ENCODE results near the gene ASPSCR1. TPM values are rescaled to one million over a fixed set of nuclear protein-coding genes. Genes with fewer than 3 reads are reported as not detected.

The ASPSCR1 gene
- total and polyA plus RNA-seq, 2 of the 13 experiments (the other 11 are each of a cell fraction or from before 2014, with no cell fraction given): 274 to 314 TPM

GRCh38 chr17:82001571-82002056 is 24.2 kb downstream of the ASPSCR1 start (continued):
- TF ChIP-seq ZNF318 (CRISPR knock-in tag; IDR thresholded peaks at IDR 0.05) (no peak), ZNF878 (CRISPR knock-in tag; IDR thresholded peaks at IDR 0.05) (no peak), ISX (CRISPR knock-in tag; conservative IDR thresholded peaks at IDR 0.05) (no peak), ZNF652 (CRISPR knock-in tag; IDR thresholded peaks at IDR 0.05; ENCODE audit: borderline replicate concordance, low read depth) (no peak), TARDBP (CRISPR knock-in tag; IDR thresholded peaks at IDR 0.05) (no peak), PITX1 (CRISPR knock-in tag; IDR thresholded peaks at IDR 0.05) (no peak), EED (CRISPR knock-in tag; IDR thresholded peaks at IDR 0.05) (peak; percentile 60; the same call in 1 of the 2 replicates), ZNF205 (CRISPR knock-in tag; IDR thresholded peaks at IDR 0.05) (no peak), GPN1 (CRISPR knock-in tag; IDR thresholded peaks at IDR 0.05; ENCODE audit: borderline replicate concordance) (no peak)
- TF ChIP-seq, protein P1, sequence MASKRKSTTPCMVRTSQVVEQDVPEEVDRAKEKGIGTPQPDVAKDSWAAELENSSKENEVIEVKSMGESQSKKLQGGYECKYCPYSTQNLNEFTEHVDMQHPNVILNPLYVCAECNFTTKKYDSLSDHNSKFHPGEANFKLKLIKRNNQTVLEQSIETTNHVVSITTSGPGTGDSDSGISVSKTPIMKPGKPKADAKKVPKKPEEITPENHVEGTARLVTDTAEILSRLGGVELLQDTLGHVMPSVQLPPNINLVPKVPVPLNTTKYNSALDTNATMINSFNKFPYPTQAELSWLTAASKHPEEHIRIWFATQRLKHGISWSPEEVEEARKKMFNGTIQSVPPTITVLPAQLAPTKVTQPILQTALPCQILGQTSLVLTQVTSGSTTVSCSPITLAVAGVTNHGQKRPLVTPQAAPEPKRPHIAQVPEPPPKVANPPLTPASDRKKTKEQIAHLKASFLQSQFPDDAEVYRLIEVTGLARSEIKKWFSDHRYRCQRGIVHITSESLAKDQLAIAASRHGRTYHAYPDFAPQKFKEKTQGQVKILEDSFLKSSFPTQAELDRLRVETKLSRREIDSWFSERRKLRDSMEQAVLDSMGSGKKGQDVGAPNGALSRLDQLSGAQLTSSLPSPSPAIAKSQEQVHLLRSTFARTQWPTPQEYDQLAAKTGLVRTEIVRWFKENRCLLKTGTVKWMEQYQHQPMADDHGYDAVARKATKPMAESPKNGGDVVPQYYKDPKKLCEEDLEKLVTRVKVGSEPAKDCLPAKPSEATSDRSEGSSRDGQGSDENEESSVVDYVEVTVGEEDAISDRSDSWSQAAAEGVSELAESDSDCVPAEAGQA (IDR thresholded peaks at IDR 0.05; ENCODE audit: low read depth): no peak
- TF ChIP-seq, protein P1 (CRISPR knock-in tag; IDR thresholded peaks at IDR 0.05; ENCODE audit: borderline replicate concordance): no peak
- TF ChIP-seq, protein P2, sequence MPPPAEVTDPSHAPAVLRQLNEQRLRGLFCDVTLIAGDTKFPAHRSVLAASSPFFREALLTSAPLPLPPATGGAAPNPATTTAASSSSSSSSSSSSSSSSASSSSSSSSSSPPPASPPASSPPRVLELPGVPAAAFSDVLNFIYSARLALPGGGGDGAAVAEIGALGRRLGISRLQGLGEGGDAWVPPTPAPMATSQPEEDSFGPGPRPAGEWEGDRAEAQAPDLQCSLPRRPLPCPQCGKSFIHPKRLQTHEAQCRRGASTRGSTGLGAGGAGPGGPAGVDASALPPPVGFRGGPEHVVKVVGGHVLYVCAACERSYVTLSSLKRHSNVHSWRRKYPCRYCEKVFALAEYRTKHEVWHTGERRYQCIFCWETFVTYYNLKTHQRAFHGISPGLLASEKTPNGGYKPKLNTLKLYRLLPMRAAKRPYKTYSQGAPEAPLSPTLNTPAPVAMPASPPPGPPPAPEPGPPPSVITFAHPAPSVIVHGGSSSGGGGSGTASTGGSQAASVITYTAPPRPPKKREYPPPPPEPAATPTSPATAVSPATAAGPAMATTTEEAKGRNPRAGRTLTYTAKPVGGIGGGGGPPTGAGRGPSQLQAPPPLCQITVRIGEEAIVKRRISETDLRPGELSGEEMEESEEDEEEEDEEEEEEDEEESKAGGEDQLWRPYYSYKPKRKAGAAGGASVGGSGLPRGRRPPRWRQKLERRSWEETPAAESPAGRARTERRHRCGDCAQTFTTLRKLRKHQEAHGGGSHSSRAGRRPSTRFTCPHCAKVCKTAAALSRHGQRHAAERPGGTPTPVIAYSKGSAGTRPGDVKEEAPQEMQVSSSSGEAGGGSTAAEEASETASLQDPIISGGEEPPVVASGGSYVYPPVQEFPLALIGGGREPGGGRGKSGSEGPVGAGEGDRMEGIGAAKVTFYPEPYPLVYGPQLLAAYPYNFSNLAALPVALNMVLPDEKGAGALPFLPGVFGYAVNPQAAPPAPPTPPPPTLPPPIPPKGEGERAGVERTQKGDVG (CRISPR knock-in tag; IDR thresholded peaks at IDR 0.05; ENCODE audit: borderline replicate concordance): no peak
